Breast epithelium (tissue), 4 donors: Measurements from ENCODE around the gene CAMTA1. TPM values are rescaled to one million over a fixed set of nuclear protein-coding genes. Genes with fewer than 3 reads are reported as not detected.

ENCODE experiments used
- DNase-seq, 2 donors: peaks; one replicate each; pipeline ENCODE4 v3.0.0-alpha.2; 2019; ENCODE audit warnings: low spot score in 2 of 2
- H3K27ac ChIP-seq, 2 donors: fragments of 200-600 bp; sonication (generic) in 1 of 2; one replicate each; pipeline ENCODE4 v1.5.1; 2016 to 2019; ENCODE audit warnings: mild to moderate bottlenecking in 1 of 2
- H3K27me3 ChIP-seq, 2 donors: fragments of 200-600 bp; sonication (generic) in 1 of 2; one replicate each; pipeline versions ENCODE4 v1.5.1 to v1.6.0; 2017 to 2019; ENCODE audit warnings: control low read depth in 1 of 2, mild to moderate bottlenecking in 1 of 2
- H3K36me3 ChIP-seq: fragments of 200-600 bp; one replicate; pipeline ENCODE4 v1.5.1; 2019
- H3K4me1 ChIP-seq, 2 donors: fragments of 200-600 bp; sonication (generic); one replicate each; pipeline ENCODE4 v1.5.1; 2016 to 2019; ENCODE audit warnings: control low read depth in 1 of 2
- H3K4me3 ChIP-seq, 3 donors: fragments of 200-600 bp; sonication (generic); 1 replicate in 2 of 3; 2 replicates in 1 of 3; pipeline ENCODE4 v1.5.1; 2016 to 2019; ENCODE audit warnings: mild to moderate bottlenecking in 3 of 3, moderate library complexity in 2 of 3
- H3K9me3 ChIP-seq, 2 donors: fragments of 200-600 bp; sonication (generic) in 1 of 2; one replicate each; pipeline ENCODE4 v1.5.1; 2016 to 2019; ENCODE audit warnings: control low read depth in 1 of 2
- CTCF ChIP-seq, 3 donors: fragments of 450-650 bp; IDR thresholded peaks; one replicate each; pipeline ENCODE4 v1.5.1; 2016 to 2017; ENCODE audit warnings: antibody characterized with exemption in 3 of 3, mild to moderate bottlenecking in 3 of 3, moderate library complexity in 3 of 3
- POLR2A ChIP-seq: fragments of 450-650 bp; IDR thresholded peaks from one replicate; pipeline ENCODE4 v1.6.1; 2016; ENCODE audit warnings: antibody characterized with exemption, mild to moderate bottlenecking, moderate library complexity
- POLR2AphosphoS5 ChIP-seq, 3 donors: sonication (generic); formaldehyde crosslinking; IDR thresholded peaks; one replicate each; pipeline ENCODE4 v1.6.1; 2017; ENCODE audit warnings: antibody characterized with exemption in 3 of 3
- intact Hi-C: fragments of 100-400 bp; cut with DNase I; formaldehyde crosslinking; loops from one replicate; pipeline ENCODE4 v1.15.1; 2023; ENCODE audit warnings: low total_unique reads
- total RNA-seq, 3 donors: library from RNA; depleted of rRNA; stranded (reverse); fragments of >200 nt; gene quantifications; one replicate each; pipeline ENCODE4 v1.1.0, GENCODE V29; 2016

The CAMTA1 gene
- total RNA-seq, 3 donors from 2014 or later: 53.4 to 84.0 (median 61.9) TPM

GRCh38 chr1:7683521-7683920, 898.3 kb downstream of the CAMTA1 start:
- Histone ChIP-seq H3K4me1 (no peaks in the 10 kb centered on the region), H3K27ac (no peak overlapping the region), H3K27me3 (no peaks in the 10 kb centered on the region), H3K9me3 (no peaks in the 10 kb centered on the region), H3K4me3 (no peak overlapping the region), H3K36me3 (no peaks in the 10 kb centered on the region)
- no peak for DNase-seq
- intact Hi-C loops: no loop called here
- TF ChIP-seq POLR2A: no peak
- no peak for TF ChIP-seq POLR2AphosphoS5 (IDR thresholded peaks at IDR 0.05)
- TF ChIP-seq CTCF (IDR thresholded peaks at IDR 0.05): no peak

DNA sequence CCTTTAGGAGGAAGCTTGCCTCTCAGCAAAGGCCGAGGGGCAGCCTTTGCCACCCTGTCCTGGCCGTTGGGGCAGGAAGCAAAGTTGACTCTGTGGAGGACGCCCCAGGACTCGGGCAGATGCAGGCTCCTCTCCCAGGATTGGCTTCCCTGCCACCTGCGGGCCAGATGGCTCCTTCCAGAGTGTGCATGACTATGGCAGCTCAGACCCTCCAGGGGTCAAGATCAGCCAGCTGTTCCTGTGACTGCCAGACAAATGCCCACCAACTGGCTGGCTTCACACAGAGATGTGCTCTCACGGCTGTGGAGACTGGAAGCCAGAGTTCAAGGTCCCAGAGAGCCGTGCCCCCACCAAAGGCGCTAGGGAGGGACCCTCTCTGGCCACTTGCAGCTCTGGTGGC, 898.9 kb downstream of the CAMTA1 start:
- Histone ChIP-seq H3K4me3 (no peak overlapping the region), H3K27me3 (no peaks in the 10 kb centered on the region), H3K4me1 (no peaks in the 10 kb centered on the region), H3K27ac (no peak overlapping the region), H3K36me3 (no peaks in the 10 kb centered on the region), H3K9me3 (no peaks in the 10 kb centered on the region)
- TF ChIP-seq CTCF (IDR thresholded peaks at IDR 0.05) (no peak), POLR2A (no peak), POLR2AphosphoS5 (IDR thresholded peaks at IDR 0.05) (no peak)
- no peak for DNase-seq
- intact Hi-C loops: no loop called here

- intact Hi-C loops: no loop called here
- Histone ChIP-seq H3K27me3 (no peaks in the 10 kb centered on the region), H3K36me3 (no peaks in the 10 kb centered on the region), H3K4me1 (no peaks in the 10 kb centered on the region), H3K27ac (no peak overlapping the region), H3K9me3 (no peaks in the 10 kb centered on the region), H3K4me3 (no peak overlapping the region)
- TF ChIP-seq CTCF (IDR thresholded peaks at IDR 0.05): no peak
- TF ChIP-seq POLR2A: no peak
- TF ChIP-seq POLR2AphosphoS5 (IDR thresholded peaks at IDR 0.05): no peak
- DNase-seq: no peak
Observed at GRCh38 chr1:7684861-7685635, 899.8 kb downstream of the CAMTA1 start.

DNA sequence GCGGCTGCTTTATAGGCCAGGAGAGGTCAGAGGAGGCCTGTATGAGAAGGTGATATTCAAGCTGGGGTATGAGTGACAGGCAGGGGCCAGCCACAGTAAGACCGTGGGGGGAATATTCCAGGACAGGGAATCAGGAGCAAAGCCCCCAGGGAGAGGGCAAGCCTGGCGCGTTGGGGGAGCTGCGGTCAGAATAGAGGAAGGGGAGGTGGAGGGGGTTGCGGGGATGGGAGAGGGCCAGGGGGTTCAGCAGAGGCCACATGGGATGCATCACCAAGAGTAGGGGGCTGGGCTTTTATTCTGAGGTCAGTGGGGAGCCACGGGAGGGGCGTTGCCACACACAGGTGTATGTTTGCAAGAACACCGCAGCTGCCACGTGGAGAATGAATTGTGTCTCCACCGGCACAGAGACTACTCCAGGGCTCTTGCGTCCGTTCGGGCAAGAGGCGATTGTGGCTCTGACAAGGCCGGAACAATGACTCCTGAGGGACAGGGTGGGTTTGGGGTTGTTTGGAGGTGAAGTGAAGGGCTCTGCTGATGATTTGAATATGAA, 901.1 kb downstream of the CAMTA1 start:
- no peak for DNase-seq
- intact Hi-C loops: no loop called here

More for the DNA sequence above, 901.1 kb downstream of the CAMTA1 start:
- H3K9me3 ChIP-seq: no peaks in the 10 kb centered on the region
- H3K36me3 ChIP-seq: no peaks in the 10 kb centered on the region
- no peak overlapping the region for H3K27ac ChIP-seq
- H3K4me3 ChIP-seq: no peak overlapping the region
- no peaks in the 10 kb centered on the region for H3K4me1 ChIP-seq
- H3K27me3 ChIP-seq: no peaks in the 10 kb centered on the region
- TF ChIP-seq POLR2AphosphoS5 (IDR thresholded peaks at IDR 0.05) (no peak), POLR2A (no peak), CTCF (IDR thresholded peaks at IDR 0.05) (no peak)
